Epithelial cell of prostate (primary cell): ENCODE measurements around the gene TIMP2.
"Not testable (repeated sequence)": the region's sequence is repeated elsewhere in the genome, so short reads cannot be mapped to it uniquely, and the experiment has no call there.

Source experiments
- DNase-seq: peaks from one replicate; pipeline ENCODE4 v3.0.0-alpha.2; 2011; ENCODE audit warnings: low read depth, low spot score
- H3K27ac ChIP-seq: fragments of 450-650 bp; 2 replicates; pipeline ENCODE4 v1.5.1; 2017; ENCODE audit warnings: mild to moderate bottlenecking

The TIMP2 gene

GRCh38 chr17:78925234-78925633 is at the start of gene TIMP2:
TIMP2 (minus strand) TSS chr17:78925387; CDS start chr17:78925088, 299 bp downstream.
- H3K27ac ChIP-seq = no peak within 1 kb of the TSS
- no peak for DNase-seq

GRCh38 chr17:78973792-78974520 is 48.8 kb upstream of the TIMP2 start:
- peak overlapping the region; percentile 90 for H3K27ac ChIP-seq
- no peak for DNase-seq

GRCh38 chr17:78973196-78973595 is 48.0 kb upstream of the TIMP2 start:
- no peak overlapping the region for H3K27ac ChIP-seq

GRCh38 chr17:78972507-78973105 is 47.4 kb upstream of the TIMP2 start:
- no peak for DNase-seq
- no peak overlapping the region for H3K27ac ChIP-seq

More at GRCh38 chr17:78973196-78973595, 48.0 kb upstream of the TIMP2 start:
- DNase-seq = no peak

GRCh38 chr17:78971756-78972506 is 46.7 kb upstream of the TIMP2 start:
- H3K27ac ChIP-seq = no peak overlapping the region
- DNase-seq = no peak

GRCh38 chr17:78970834-78971755 is 45.9 kb upstream of the TIMP2 start:
- no peak for DNase-seq
- H3K27ac ChIP-seq = no peak overlapping the region

- H3K27ac ChIP-seq = no peak overlapping the region
- DNase-seq = no peak
Observed at GRCh38 chr17:78969865-78970264, 44.7 kb upstream of the TIMP2 start.

GRCh38 chr17:78967782-78968362 is 42.7 kb upstream of the TIMP2 start:
- no peak for DNase-seq
- no peak overlapping the region for H3K27ac ChIP-seq

GRCh38 chr17:78966910-78967600 is 41.9 kb upstream of the TIMP2 start:
- no peak for DNase-seq
- no peak overlapping the region for H3K27ac ChIP-seq

GRCh38 chr17:78966123-78966813 is 41.1 kb upstream of the TIMP2 start:
- no peak overlapping the region for H3K27ac ChIP-seq
- DNase-seq = no peak

GRCh38 chr17:78965491-78965924 is 40.3 kb upstream of the TIMP2 start:
- no peak overlapping the region for H3K27ac ChIP-seq
- DNase-seq = no peak

- no peak overlapping the region for H3K27ac ChIP-seq
- DNase-seq = no peak
Observed at GRCh38 chr17:78963378-78963777, 38.2 kb upstream of the TIMP2 start.

- not testable (repeated sequence) for DNase-seq, H3K27ac ChIP-seq
Observed at GRCh38 chr17:78962984-78963348, 37.8 kb upstream of the TIMP2 start.

GRCh38 chr17:78962345-78962983 is 37.3 kb upstream of the TIMP2 start:
- no peak for DNase-seq
- no peak overlapping the region for H3K27ac ChIP-seq

- DNase-seq = no peak
- peak overlapping the region; percentile 7 for H3K27ac ChIP-seq
Observed at GRCh38 chr17:78961571-78961970, 36.4 kb upstream of the TIMP2 start.

- peak overlapping the region; percentile 7 for H3K27ac ChIP-seq
- no peak for DNase-seq
Observed at GRCh38 chr17:78960928-78961327, 35.7 kb upstream of the TIMP2 start.

GRCh38 chr17:78959803-78960202 is 34.6 kb upstream of the TIMP2 start:
- DNase-seq = no peak
- no peak overlapping the region for H3K27ac ChIP-seq

- H3K27ac ChIP-seq = no peak overlapping the region
- DNase-seq = no peak
Observed at GRCh38 chr17:78958641-78959127, 33.5 kb upstream of the TIMP2 start.
